ENCODE measurements around the gene TMEM169.

DNA sequence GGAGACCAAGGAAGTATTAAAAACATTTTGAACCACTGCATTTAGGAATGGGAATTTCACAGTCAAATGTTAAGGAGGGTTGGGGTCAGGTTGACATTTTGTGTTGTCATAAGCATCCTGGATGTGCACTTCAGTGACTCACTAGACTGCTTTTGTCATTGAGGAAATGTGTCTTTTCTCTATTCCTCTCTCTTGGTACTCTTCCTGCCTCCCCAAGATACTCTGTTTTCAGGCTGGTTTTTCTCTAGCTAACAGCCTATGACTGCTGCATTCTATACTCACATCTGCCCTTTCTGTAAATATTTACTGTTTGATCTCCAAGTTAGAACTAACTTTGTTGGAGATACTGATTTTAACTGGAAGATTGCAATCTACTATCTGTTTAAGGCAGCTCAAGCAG, 50.9 kb downstream of the TMEM169 start:
- TF ChIP-seq ZNF274 (IDR thresholded peaks at IDR 0.05; ENCODE audit: insufficient read depth, insufficient read length) (no peak), CTCF (IDR thresholded peaks at IDR 0.05 in 2 of 3, conservative IDR thresholded peaks at IDR 0.05 in 1 of 3; ENCODE audit: control insufficient read depth in 2 of 3, extremely low read depth in 1 of 3, insufficient read depth in 1 of 3, low read depth in 3 of 3, low read length in 3 of 3) (no peak), RFX5 (IDR thresholded peaks at IDR 0.05; ENCODE audit: low read depth, low read length) (no peak), CBX3 (IDR thresholded peaks at IDR 0.05; ENCODE audit: borderline replicate concordance, low read depth) (no peak), POLR2A (IDR thresholded peaks at IDR 0.05; ENCODE audit: low read depth, low read length) (no peak), POLR2AphosphoS5 (IDR thresholded peaks at IDR 0.05; ENCODE audit: low read length) (no peak), CBX5 (IDR thresholded peaks at IDR 0.05; ENCODE audit: low read depth) (no peak), USF2 (IDR thresholded peaks at IDR 0.05; ENCODE audit: borderline replicate concordance, low read depth, low read length) (no peak), EP300 (IDR thresholded peaks at IDR 0.05; ENCODE audit: borderline replicate concordance in 1 of 2, control insufficient read depth in 1 of 2, low read depth in 2 of 2, low read length in 2 of 2) (no peak), ASH2L (IDR thresholded peaks at IDR 0.05; ENCODE audit: borderline replicate concordance, low read depth) (no peak), TARDBP (IDR thresholded peaks at IDR 0.05; ENCODE audit: borderline replicate concordance) (no peak)
